GM19467 (cell line): ENCODE results near the gene STYXL2.

Source experiments
- ATAC-seq: cut with Tn5 transposase; IDR thresholded peaks from one replicate; pipeline ENCODE4 v1.9.1; 2021; ENCODE audit warnings: mild to moderate bottlenecking, moderate library complexity; ENCODE audit not compliant: unreplicated experiment

Gene STYXL2

DNA sequence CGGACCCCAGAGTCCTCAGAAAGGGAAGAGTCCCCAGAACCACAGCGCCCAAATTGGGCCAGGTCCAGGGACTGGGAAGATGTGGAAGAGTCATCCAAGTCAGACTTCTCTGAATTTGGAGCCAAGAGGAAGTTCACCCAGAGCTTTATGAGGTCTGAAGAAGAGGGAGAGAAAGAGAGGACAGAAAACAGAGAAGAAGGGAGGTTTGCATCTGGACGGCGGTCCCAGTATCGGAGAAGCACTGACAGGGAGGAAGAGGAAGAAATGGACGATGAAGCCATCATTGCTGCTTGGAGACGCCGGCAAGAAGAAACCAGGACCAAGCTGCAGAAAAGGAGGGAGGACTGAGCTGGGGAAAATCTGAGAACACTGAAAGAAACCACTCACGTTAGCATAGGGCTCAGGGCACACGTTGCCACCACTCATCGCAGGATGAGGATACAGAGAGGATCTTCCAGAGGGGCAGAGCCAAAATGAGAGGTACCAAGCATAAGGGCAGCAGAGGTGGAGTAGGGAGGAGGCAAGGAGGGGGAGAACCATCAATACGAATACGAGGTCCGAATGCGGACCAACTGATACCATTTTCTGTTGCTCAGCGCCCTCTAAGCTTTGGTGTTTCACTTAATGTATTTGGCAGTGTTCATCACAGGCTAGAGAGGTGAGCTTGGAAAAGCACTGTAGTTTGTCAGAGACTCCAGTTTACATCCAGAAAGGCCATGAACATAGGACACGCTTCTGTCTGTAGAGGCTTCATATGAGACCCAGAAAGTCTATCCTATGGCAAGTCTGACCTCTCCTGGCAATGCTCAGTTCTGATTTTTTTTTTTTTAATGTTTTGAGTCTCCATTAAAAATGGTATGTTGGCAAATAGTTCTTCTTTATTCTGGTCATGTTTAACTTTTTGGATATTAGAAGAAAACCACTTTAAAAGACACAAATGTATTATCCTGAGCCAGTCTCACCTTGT, 34.7 kb downstream of the STYXL2 start:
- no peak for ATAC-seq

DNA sequence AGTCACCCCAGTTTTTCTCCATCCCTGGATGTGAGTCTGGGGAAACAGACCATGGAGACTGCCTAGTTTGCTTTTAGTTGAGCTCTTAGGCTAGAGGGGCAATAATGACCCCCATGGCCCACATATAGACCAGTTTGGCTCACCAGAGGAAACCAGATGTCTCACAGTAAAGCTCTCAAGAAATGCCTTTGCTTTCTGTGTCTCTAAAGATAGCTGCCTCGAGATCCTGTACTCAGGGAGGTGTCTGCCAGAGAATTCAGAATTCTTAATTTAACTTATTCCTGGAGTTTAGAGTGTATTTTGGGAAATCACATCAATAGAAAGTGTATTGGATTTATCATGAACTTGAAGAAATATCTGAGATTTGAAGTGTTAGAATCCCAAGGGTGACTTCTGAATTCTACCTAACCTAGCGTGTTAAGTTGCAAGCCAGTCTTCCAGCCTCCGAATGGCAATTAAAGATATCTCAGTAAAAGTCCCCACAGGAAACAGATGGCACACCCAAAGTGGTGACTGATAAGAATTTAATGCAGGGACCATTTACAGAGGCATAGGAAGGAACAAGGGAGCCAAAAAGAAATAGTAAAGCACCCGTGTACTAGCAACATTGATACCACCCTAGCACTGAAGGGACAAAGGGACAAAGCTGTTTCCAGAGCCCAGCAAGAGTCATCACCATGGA, 37.1 kb downstream of the STYXL2 start:
- no peak for ATAC-seq

DNA sequence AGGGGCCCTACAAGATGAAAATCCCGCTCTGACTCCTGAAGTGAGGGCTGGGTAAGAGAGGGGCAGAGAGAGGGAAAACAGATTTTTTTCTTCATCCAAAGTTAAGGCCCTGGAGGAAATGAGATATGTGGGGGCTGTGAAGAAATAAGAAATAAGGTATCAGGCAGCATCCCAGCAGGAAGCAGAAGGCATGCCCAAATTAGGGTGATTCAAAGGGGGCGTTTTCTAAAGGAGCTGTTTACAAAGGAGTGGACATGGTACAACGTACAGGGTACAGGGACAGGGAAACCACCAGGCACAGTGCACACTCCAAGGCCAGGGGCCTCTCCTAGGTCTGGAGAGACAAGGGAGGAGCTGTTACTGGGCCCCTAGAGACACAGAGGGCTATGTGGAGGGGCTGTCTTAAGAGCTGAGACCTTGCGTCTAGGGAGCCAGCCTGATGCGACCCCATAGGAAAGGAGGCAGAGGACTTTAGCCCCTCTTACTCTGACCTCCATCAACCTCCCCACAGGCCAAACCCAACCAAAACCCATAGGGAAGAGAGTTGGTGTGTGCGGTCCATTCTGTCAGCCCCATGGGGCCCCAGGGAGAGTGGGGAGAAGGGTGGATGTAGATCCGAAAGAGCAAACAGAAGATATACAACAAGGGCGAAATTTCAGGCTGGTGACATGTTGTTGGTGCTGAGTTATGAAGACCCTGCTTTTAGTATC, 38.6 kb downstream of the STYXL2 start:
- ATAC-seq = no peak

DNA sequence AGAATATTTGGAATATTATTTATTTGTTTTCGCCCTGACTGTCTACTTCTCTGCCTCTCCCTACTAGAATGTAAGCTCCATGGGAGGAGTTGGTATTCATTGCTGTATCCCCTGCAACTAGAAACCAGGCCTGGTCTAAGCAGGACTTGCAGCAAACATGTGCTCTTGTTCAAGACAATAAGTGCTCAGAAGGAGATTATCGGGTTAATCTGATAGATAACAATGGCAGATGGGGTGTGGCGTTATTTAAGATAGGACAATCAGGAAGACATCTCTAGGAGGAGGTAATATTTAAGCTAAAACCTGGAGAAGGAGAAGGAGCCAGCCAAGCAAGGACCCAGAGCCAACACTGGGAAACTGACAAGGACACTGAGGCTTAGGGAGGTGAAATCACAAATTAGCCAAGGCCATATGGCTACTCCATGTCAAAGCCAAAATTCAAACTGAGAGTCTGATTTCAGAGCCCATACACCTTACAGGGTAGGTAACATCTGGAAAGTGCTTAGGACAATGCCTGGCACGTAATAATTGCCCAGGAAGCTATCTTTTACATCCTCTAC, 41.5 kb downstream of the STYXL2 start:
- no peak for ATAC-seq

DNA sequence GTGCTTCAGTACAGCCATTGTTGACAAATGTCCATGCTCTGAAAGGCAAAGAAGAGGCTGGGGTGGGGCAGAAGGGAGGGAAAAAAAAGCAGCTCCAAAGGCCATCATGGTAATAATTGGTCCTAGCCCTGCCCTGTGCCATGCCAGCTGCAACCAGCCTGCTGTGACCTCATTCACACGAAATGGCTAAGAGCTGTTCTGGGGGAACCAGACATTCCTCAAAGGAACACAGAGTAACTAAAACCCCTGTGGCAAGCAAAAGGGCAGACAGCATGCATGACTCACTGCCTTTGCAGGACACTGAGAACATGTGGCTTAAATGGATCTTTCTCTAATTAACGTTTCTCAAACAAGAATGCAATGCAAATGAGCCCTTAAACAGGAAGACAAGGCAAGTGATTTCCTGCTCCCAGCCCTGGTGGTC, 42.3 kb downstream of the STYXL2 start:
- no peak for ATAC-seq

DNA sequence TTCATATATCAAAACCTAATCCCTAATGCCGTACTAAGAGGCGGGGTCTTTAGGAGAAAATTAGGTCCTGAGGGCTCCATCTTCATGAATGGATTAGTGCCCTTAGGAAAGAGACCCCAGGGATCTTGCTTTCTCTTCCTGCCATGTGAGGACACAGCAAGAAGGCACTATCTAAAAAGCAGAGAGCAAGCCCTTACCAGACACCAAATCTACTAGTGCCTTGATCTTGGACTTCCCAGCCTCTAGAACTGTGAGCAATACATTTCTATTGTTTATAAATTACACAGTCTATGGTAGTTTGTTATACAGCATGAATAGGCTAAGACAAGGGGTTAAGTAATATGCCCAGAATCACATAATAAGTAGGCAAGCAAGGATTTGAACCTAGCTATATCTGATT, 42.9 kb downstream of the STYXL2 start:
- ATAC-seq = no peak

DNA sequence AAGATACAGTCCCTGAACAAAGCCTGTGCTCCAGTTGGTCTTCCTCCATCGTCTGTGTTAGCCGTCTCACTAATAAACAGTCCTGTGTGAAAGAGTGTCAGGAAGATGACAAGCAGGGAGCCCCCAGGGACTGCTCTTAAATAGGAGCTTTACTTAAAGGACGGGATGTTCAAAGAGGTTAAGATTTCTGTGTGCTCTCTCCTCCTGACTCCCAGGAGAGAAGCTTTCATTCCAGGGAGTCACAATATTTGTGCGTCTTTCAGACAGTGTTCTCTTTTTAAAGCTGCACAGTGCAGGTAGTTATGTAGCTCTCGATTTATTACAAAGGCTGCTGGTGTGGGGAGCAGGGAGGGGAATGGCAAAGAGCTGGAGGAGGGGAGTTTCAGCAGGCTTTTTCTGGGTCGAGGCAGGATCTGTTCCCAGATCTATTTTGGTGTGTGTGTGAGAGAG, 43.5 kb downstream of the STYXL2 start:
- no peak for ATAC-seq

DNA sequence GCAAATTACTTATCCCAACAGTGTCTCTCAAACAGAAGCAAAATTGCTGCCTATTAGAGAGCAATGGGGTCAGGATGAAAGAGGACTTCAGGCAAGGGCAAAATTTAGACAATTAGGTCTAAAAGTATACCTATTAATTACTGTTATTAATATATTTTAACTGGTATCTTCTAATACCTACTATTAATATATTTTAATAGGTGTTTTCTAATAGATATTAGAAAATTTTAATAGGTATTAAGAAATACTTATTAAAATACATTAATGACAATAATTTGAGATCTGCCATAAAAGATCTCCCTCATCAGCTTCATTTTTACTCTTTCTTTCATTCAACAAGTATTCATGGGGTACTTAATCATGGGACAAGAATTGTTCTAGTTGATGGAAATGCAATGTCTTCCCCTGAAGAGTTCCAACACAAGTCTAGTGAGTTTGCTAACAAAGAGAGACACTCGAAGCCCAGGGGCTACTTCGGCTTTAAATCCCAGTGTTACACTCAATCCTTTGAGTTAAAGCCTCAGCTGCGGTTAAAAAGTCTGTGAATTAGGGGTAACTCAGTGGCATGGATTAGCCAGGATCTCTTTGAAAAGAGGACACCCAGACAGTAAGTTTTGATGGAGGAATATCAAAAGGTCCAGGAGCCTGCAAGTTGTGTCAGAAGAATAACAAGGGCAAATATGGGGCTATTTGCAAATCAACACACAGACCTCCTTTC, 44.1 kb downstream of the STYXL2 start:
- no peak for ATAC-seq

DNA sequence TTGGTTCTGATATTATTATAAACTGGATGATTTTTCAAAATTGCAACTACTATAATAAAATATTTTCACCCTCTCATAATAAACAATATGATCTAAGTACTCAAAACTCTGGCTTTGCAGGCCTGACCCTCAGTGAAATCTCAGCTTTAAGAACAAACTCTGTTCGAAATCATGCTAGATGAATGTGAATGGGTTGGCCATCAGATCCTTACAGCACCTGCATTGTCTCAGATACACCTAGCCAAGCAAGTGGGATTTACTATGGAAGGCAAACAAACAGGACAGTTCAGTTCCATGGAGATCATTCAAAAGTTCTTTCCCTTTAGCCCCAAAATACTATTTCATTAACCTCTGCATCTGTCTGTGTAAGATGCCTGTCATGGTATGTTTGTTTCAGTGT, 44.8 kb downstream of the STYXL2 start:
- no peak for ATAC-seq

DNA sequence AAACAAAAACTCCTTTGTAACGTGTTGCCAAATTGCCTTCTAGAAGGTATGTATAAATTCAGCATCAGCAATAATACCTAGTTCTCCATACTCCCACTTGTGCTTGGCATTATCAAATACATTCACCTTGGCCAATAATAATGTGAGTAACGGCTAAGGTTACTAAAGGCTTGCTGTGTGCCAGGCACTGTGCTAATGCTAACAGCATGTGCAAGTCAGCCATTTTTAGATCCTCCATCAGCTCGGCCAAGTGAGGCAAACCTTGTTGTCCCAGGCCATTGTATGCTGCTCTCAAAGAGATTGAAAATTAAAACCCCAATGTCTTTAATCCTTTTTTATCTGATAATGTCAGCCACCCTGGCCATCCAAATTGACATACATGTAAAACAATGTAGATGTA, 48.1 kb downstream of the STYXL2 start:
- ATAC-seq = no peak
